ENCODE data around the gene ZBTB7C. TPM values are rescaled to one million over a fixed set of nuclear protein-coding genes. Genes with fewer than 3 reads are reported as not detected.

The ZBTB7C gene
- total and polyA plus RNA-seq, 5 donors from 2014 or later, result not detected

- Mint-ChIP-seq H3K4me1 (no peaks in the 10 kb centered on the region), H3K4me3 (no peak overlapping the region), H3K9me3 (peaks cover 0 to 5% (median 0%) of the 10 kb centered on the region in 7 donors), H3K36me3 (no peaks in the 10 kb centered on the region), H3K27ac (no peak overlapping the region), H3K27me3 (peaks cover 10% of the 10 kb centered on the region)
- no peak for ATAC-seq (ENCODE audit: low read depth in 2 of 2)
- no peak overlapping the region for H3K4me3 ChIP-seq (ENCODE audit: low read depth, low read length)
- H3K36me3 ChIP-seq (ENCODE audit: control insufficient read depth, insufficient read depth, low read length), result no peaks in the 10 kb centered on the region
- H3K27me3 ChIP-seq (ENCODE audit: control insufficient read depth, insufficient read depth, low read length), result peaks cover 2% of the 10 kb centered on the region
- no peak for DNase-seq
- H3K4me1 ChIP-seq (ENCODE audit: control insufficient read depth, insufficient read depth, low read length, poor library complexity, severe bottlenecking), result no peaks in the 10 kb centered on the region
- H3K9me3 ChIP-seq (ENCODE audit: control insufficient read depth in 2 of 2, low read length in 2 of 2), result no peaks in the 10 kb centered on the region
- H3K27ac ChIP-seq (ENCODE audit: insufficient read depth, low read length, poor library complexity, severe bottlenecking), result no peak overlapping the region
These were observed 145.9 kb downstream of the ZBTB7C start for GRCh38 chr18:48263192-48263853.

GRCh38 chr18:48260237-48260636 is 148.9 kb downstream of the ZBTB7C start:
- ATAC-seq (ENCODE audit: low read depth in 2 of 2) (no peak), DNase-seq (no peak)
- Mint-ChIP-seq H3K27ac (no peak overlapping the region), H3K4me3 (peak overlapping the region in 1 of 4 donors; percentile 29), H3K4me1 (no peaks in the 10 kb centered on the region), H3K36me3 (no peaks in the 10 kb centered on the region), H3K9me3 (peaks cover 0 to 7% (median 2%) of the 10 kb centered on the region in 7 donors), H3K27me3 (peaks cover 2% of the 10 kb centered on the region)
- Histone ChIP-seq H3K9me3 (ENCODE audit: control insufficient read depth in 2 of 2, low read length in 2 of 2) (no peaks in the 10 kb centered on the region), H3K36me3 (ENCODE audit: control insufficient read depth, insufficient read depth, low read length) (no peaks in the 10 kb centered on the region), H3K27ac (ENCODE audit: insufficient read depth, low read length, poor library complexity, severe bottlenecking) (no peak overlapping the region), H3K27me3 (ENCODE audit: control insufficient read depth, insufficient read depth, low read length) (peaks cover 2% of the 10 kb centered on the region), H3K4me1 (ENCODE audit: control insufficient read depth, insufficient read depth, low read length, poor library complexity, severe bottlenecking) (no peaks in the 10 kb centered on the region), H3K4me3 (ENCODE audit: low read depth, low read length) (no peak overlapping the region)

GRCh38 chr18:48256848-48257247 is 152.3 kb downstream of the ZBTB7C start:
- DNase-seq (no peak), ATAC-seq (ENCODE audit: low read depth in 2 of 2) (no peak)
- H3K4me3 ChIP-seq (ENCODE audit: low read depth, low read length), result no peak overlapping the region
- Mint-ChIP-seq H3K36me3 (no peaks in the 10 kb centered on the region), H3K9me3 (peaks cover 0 to 14% (median 8%) of the 10 kb centered on the region in 7 donors), H3K27me3 (peaks cover 4% of the 10 kb centered on the region), H3K4me1 (no peaks in the 10 kb centered on the region), H3K27ac (no peak overlapping the region), H3K4me3 (no peak overlapping the region)
- no peaks in the 10 kb centered on the region for H3K9me3 ChIP-seq (ENCODE audit: control insufficient read depth in 2 of 2, low read length in 2 of 2)
- no peaks in the 10 kb centered on the region for H3K36me3 ChIP-seq (ENCODE audit: control insufficient read depth, insufficient read depth, low read length)
- H3K27me3 ChIP-seq (ENCODE audit: control insufficient read depth, insufficient read depth, low read length), result peaks cover 2% of the 10 kb centered on the region
- no peaks in the 10 kb centered on the region for H3K4me1 ChIP-seq (ENCODE audit: control insufficient read depth, insufficient read depth, low read length, poor library complexity, severe bottlenecking)
- no peak overlapping the region for H3K27ac ChIP-seq (ENCODE audit: insufficient read depth, low read length, poor library complexity, severe bottlenecking)

GRCh38 chr18:48254077-48254602 is 155.0 kb downstream of the ZBTB7C start:
- H3K36me3 Mint-ChIP-seq, result no peaks in the 10 kb centered on the region
- H3K27ac Mint-ChIP-seq, result no peak overlapping the region
- Histone ChIP-seq H3K4me3 (ENCODE audit: low read depth, low read length) (no peak overlapping the region), H3K27ac (ENCODE audit: insufficient read depth, low read length, poor library complexity, severe bottlenecking) (no peak overlapping the region), H3K36me3 (ENCODE audit: control insufficient read depth, insufficient read depth, low read length) (no peaks in the 10 kb centered on the region), H3K27me3 (ENCODE audit: control insufficient read depth, insufficient read depth, low read length) (no peaks in the 10 kb centered on the region), H3K9me3 (ENCODE audit: control insufficient read depth in 2 of 2, low read length in 2 of 2) (no peaks in the 10 kb centered on the region), H3K4me1 (ENCODE audit: control insufficient read depth, insufficient read depth, low read length, poor library complexity, severe bottlenecking) (no peaks in the 10 kb centered on the region)
- DNase-seq (no peak), ATAC-seq (ENCODE audit: low read depth in 2 of 2) (no peak)
- H3K4me1 Mint-ChIP-seq, result no peaks in the 10 kb centered on the region
- peaks cover 0 to 14% (median 9%) of the 10 kb centered on the region in 7 donors for H3K9me3 Mint-ChIP-seq
- H3K4me3 Mint-ChIP-seq, result no peak overlapping the region
- H3K27me3 Mint-ChIP-seq, result peaks cover 4% of the 10 kb centered on the region

GRCh38 chr18:48252525-48252924 is 156.7 kb downstream of the ZBTB7C start:
- no peaks in the 10 kb centered on the region for H3K36me3 Mint-ChIP-seq
- H3K4me3 Mint-ChIP-seq, result no peak overlapping the region
- no peaks in the 10 kb centered on the region for H3K27me3 ChIP-seq (ENCODE audit: control insufficient read depth, insufficient read depth, low read length)
- no peak for DNase-seq
- peaks cover 4% of the 10 kb centered on the region for H3K27me3 Mint-ChIP-seq
- no peak for ATAC-seq (ENCODE audit: low read depth in 2 of 2)
- no peaks in the 10 kb centered on the region for H3K9me3 ChIP-seq (ENCODE audit: control insufficient read depth in 2 of 2, low read length in 2 of 2)
- H3K4me1 Mint-ChIP-seq, result no peaks in the 10 kb centered on the region
- no peak overlapping the region for H3K27ac ChIP-seq (ENCODE audit: insufficient read depth, low read length, poor library complexity, severe bottlenecking)
- no peaks in the 10 kb centered on the region for H3K36me3 ChIP-seq (ENCODE audit: control insufficient read depth, insufficient read depth, low read length)
- H3K4me3 ChIP-seq (ENCODE audit: low read depth, low read length), result no peak overlapping the region
- H3K9me3 Mint-ChIP-seq, result peaks cover 0 to 13% (median 9%) of the 10 kb centered on the region in 7 donors
- no peaks in the 10 kb centered on the region for H3K4me1 ChIP-seq (ENCODE audit: control insufficient read depth, insufficient read depth, low read length, poor library complexity, severe bottlenecking)
- H3K27ac Mint-ChIP-seq, result no peak overlapping the region

- no peaks in the 10 kb centered on the region for H3K36me3 ChIP-seq (ENCODE audit: control insufficient read depth, insufficient read depth, low read length)
- peaks cover 0 to 11% (median 6%) of the 10 kb centered on the region in 7 donors for H3K9me3 Mint-ChIP-seq
- no peaks in the 10 kb centered on the region for H3K9me3 ChIP-seq (ENCODE audit: control insufficient read depth in 2 of 2, low read length in 2 of 2)
- H3K27ac Mint-ChIP-seq, result no peak overlapping the region
- no peak for DNase-seq
- no peak for ATAC-seq (ENCODE audit: low read depth in 2 of 2)
- no peaks in the 10 kb centered on the region for H3K36me3 Mint-ChIP-seq
- H3K4me1 ChIP-seq (ENCODE audit: control insufficient read depth, insufficient read depth, low read length, poor library complexity, severe bottlenecking), result no peaks in the 10 kb centered on the region
- H3K4me3 Mint-ChIP-seq, result no peak overlapping the region
- H3K4me1 Mint-ChIP-seq, result no peaks in the 10 kb centered on the region
- H3K27me3 ChIP-seq (ENCODE audit: control insufficient read depth, insufficient read depth, low read length), result no peaks in the 10 kb centered on the region
- no peak overlapping the region for H3K4me3 ChIP-seq (ENCODE audit: low read depth, low read length)
- peaks cover 4% of the 10 kb centered on the region for H3K27me3 Mint-ChIP-seq
- no peak overlapping the region for H3K27ac ChIP-seq (ENCODE audit: insufficient read depth, low read length, poor library complexity, severe bottlenecking)
These were observed 158.3 kb downstream of the ZBTB7C start for GRCh38 chr18:48250918-48251317.

- Mint-ChIP-seq H3K4me1 (no peaks in the 10 kb centered on the region), H3K9me3 (peaks cover 0 to 11% (median 2%) of the 10 kb centered on the region in 7 donors), H3K27me3 (peaks cover 4% of the 10 kb centered on the region), H3K36me3 (no peaks in the 10 kb centered on the region), H3K4me3 (no peak overlapping the region), H3K27ac (no peak overlapping the region)
- no peaks in the 10 kb centered on the region for H3K9me3 ChIP-seq (ENCODE audit: control insufficient read depth in 2 of 2, low read length in 2 of 2)
- H3K27me3 ChIP-seq (ENCODE audit: control insufficient read depth, insufficient read depth, low read length), result no peaks in the 10 kb centered on the region
- H3K36me3 ChIP-seq (ENCODE audit: control insufficient read depth, insufficient read depth, low read length), result no peaks in the 10 kb centered on the region
- DNase-seq, result no peak
- ATAC-seq (ENCODE audit: low read depth in 2 of 2), result no peak
- no peak overlapping the region for H3K4me3 ChIP-seq (ENCODE audit: low read depth, low read length)
- H3K4me1 ChIP-seq (ENCODE audit: control insufficient read depth, insufficient read depth, low read length, poor library complexity, severe bottlenecking), result no peaks in the 10 kb centered on the region
- no peak overlapping the region for H3K27ac ChIP-seq (ENCODE audit: insufficient read depth, low read length, poor library complexity, severe bottlenecking)
These were observed 158.7 kb downstream of the ZBTB7C start for GRCh38 chr18:48250362-48250907.

- Mint-ChIP-seq H3K27ac (no peak overlapping the region), H3K36me3 (no peaks in the 10 kb centered on the region), H3K9me3 (peaks cover 0 to 11% (median 2%) of the 10 kb centered on the region in 7 donors), H3K27me3 (peaks cover 4% of the 10 kb centered on the region), H3K4me3 (no peak overlapping the region), H3K4me1 (no peaks in the 10 kb centered on the region)
- DNase-seq, result no peak
- Histone ChIP-seq H3K27me3 (ENCODE audit: control insufficient read depth, insufficient read depth, low read length) (no peaks in the 10 kb centered on the region), H3K4me3 (ENCODE audit: low read depth, low read length) (no peak overlapping the region), H3K36me3 (ENCODE audit: control insufficient read depth, insufficient read depth, low read length) (no peaks in the 10 kb centered on the region), H3K4me1 (ENCODE audit: control insufficient read depth, insufficient read depth, low read length, poor library complexity, severe bottlenecking) (no peaks in the 10 kb centered on the region), H3K27ac (ENCODE audit: insufficient read depth, low read length, poor library complexity, severe bottlenecking) (no peak overlapping the region), H3K9me3 (ENCODE audit: control insufficient read depth in 2 of 2, low read length in 2 of 2) (no peaks in the 10 kb centered on the region)
- ATAC-seq (ENCODE audit: low read depth in 2 of 2), result no peak
These were observed 159.3 kb downstream of the ZBTB7C start for GRCh38 chr18:48249854-48250253.

Data from CD4-positive, CD25-positive, alpha-beta regulatory T cell (primary cell).